Effector CD8-positive, alpha-beta T cell (primary cell): ENCODE measurements around the gene SPACA4.

Experiments
- DNase-seq: peaks from one replicate; lab custom pipeline; 2025; lab: John Stamatoyannopoulos, UW

The SPACA4 gene

DNA sequence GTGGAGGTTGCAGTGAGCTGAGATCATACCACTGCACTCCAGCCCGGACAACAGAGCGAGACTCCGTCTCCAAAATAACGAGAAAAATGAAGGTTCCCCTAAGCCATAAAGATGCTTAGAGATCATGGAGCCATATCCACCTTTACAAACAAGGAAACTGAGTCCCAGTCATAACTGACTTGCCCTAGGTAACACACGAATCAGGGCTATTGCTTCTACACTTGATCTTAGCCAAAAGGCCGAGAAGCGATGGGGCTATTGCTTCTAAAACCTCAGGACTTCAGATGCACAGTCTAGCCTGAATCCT lies 27.4 kb downstream of the SPACA4 start:
- DNase-seq, result no peak

DNA sequence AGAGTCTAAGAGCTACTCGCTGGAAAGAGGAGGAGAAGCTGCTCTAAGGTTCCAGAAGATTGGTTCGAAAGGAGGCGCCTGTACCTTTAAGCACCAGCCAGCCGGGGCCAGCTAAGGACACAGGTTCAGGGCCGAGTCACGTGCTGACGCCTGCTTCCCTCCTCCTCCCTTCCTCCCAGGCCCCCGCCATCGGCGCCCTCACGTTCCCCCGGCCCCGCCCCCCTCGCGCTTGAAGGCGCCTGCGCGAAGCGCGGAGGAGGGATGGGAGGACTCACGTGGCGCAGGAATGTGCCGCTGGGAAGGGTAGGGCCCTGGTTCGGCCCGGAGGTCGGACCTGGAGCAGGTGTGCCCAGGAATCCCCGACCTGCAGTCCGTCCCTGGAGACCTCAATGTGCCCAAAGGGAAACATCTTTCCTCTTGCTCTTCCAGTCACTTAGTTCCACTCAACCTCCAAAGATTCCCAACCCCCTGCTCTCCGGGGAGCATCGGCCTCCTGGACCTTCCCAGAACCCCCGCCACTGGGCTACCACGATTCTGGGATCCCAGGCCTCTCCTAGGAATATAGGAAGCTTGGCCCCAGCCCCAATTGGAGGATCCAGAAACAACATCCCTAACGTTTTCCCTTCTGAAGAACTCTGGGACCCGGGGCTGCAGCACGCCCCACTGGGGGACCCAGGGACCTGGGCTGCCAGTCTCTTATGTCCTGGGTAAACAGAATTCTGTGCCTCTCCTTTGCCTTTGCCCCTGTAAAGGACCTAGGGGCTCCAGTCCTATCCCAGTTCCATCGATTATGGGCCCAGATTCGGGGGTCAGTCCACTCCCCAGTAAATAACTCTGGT lies 28.1 kb downstream of the SPACA4 start:
- DNase-seq, result peak; percentile 89

DNA sequence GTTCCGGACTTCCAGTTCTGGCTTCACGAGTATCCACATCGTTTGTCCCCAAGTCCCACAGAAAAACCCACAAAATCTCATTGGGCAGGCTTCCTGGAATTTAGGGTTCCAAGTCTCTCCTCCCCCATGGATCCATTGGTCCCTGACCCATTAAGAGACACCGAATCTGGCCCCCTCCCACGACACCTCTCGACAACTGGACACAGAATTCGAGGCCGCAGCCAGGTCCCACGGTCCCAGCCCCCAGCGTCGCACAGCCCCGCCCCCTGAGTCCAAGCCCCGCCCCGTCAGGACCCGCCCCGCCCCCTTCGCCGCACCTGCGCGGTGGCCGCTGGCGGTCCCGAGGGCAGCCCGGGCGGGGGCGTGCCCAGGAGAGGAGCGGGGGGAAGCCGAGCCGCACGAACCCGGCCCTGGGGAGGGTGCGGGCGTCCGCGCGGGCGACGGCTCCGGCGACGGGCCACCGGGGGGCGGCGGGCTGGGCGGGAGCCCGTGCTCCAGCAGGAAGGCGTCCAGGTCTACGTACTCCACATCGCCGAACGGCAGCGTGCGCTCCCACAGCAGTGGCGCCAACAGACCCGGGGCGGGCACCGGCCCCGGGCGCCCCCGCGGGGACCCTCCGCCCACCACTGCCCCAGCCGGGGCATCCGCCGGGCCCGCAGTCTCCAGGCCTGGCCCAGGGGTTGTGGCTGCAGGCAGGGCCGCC lies 28.9 kb downstream of the SPACA4 start:
- DNase-seq, result peak; percentile 70

- DNase-seq, result peak; percentile 30
Measured at GRCh38 chr19:48635966-48636858, 29.7 kb downstream of the SPACA4 start.

DNA sequence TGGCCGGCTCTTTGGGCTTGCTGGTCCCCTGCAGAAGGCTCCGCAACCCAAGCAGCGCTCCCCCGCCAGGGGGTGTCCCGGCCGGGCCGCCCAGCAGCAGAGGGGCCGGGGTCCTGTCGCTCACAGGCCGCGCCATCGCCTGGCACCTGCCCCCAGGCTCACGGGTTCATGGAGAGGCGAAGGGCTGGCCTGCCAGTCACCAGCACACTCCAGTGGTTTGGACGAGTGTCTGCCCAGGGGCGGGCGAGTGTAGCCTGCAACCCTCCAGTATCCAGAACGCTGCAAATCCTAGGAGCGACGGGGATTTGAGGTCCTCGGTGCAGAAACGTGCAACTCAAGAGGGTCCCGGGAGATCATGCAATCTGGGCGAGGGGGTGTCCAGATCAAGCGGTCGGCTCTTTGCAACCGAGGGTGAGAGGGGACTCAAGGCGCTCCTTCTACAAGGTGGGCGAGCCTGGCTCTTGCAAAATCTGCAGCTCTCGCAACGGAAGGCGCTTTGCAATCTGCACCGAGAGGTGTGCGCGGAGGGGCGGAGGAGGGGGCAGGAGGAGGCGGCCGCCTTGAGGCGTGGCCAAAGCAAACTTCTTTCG lies 30.4 kb downstream of the SPACA4 start, which contains the start of gene DBP:
Gene DBP, minus strand, starts transcription at position 521 of the 590 bp plus-strand sequence. Its CDS starts 385 bp downstream, at position 136.
- no peak for DNase-seq

DNA sequence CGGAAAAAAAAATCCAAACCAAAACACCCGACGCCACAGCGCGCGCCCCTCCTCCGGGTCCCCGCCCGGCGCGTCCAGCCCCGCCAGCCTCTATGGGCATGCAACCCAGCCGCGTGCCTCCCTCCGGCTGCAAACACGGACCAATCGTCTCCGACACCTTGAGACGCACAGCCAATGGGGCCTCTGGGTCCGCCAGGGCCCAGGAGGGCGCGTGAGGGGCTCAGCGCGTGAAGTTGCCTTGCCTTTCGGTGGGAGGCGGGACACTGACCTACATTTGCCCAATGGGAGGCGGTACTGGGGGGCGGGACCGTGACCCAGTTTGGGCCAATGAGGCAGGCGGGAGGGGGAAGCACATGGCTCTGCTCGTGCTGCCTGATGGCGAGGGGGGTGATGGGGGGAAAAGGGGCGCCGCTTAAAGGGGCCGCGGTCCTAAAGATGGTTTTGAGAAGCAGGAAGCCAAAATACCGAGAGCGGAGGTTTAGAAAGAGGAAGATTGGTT lies 31.0 kb downstream of the SPACA4 start:
- peak; percentile 99 for DNase-seq

DNA sequence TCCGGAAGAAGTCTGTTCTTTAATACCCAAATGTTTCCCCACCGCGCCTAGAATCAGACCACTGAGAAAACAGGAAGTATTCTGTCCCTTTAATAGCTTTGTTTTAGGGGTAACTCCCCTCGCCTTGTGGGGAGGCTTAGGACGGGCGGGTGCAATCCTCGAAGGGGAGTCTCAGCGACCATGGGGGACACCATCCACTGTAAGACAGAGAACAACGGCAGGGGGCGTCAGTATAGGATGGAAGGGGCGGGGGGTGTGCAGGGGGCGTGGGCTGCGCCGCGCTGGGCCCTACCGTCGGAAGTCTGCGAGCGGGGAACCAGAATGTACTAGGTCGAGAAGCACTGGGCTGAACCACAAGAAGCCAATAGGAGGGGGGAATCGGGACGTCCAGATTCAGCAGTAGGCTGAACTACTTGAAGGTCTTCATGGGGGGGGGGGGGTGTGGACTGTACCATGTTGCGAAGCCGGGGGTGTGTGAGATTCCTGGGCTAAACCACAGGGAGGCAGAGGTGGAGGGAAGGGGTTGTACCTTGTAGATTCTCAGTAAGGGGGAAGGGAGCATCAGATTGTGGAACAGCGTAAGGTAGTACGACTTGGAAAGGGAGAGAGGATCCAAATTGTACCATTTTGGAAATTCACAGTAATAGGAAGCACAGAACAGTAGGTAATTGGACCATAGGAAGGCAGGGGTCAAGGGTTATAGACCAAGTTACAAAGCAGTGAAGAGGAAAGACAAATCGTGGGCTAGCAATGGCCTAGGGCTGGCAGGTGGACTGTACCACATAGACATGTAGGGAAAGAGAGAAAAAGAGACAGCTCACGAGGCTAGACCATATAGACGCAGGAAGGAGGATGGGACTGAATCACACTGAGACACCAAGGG lies 31.6 kb downstream of the SPACA4 start:
- peak; percentile 83 for DNase-seq

DNA sequence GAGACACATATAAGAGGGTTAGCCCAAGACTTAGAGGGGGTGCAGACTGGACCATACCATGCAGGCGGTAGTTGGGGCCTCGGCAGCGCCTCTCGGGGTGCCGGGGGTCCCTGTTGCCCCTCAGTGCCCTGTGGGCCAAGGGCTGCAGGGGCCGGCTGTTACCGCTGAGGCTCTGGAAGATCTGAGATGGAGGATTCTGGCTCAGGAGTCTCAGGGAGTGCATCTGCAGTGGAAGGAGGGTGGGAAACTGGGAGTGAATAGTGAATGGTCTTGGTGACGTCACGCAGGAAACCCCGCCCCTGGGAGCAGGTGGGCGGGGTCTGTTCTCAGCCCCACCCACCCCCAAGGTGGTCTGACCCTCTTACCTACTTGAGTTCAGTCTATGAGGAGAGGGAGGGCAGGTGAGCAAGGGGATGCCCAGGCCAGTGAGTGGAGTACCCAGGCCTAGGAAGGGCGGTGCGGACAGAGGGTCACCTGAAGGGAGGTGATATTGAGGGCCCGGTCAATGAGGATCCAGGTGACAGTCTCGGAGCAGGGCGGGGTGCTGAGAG lies 32.4 kb downstream of the SPACA4 start:
- DNase-seq, result no peak

- no peak for DNase-seq
Measured at GRCh38 chr19:48639483-48640375, 33.2 kb downstream of the SPACA4 start.

DNA sequence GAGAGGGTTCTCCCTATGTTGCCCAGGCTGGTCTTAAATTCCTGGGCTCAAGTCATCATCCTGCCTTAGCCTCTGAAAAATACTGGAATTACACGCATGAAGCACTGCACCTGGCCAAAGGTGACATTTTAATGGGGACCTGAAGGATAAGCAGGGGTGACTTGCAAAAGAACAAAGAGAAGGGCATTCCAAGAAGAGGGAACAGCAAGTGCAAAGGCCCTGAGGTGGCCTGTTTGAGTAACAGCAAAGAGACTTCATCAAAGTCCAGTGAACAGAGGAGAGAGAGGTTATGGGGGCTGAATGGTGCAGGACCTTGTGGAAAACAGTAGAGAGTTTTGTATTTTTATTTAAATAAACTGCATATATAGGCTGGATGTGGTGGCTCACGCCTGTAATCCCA lies 35.3 kb downstream of the SPACA4 start:
- DNase-seq, result no peak

- no peak for DNase-seq
Measured at GRCh38 chr19:48642862-48643261, 36.3 kb downstream of the SPACA4 start.

- no peak for DNase-seq
Measured at GRCh38 chr19:48644355-48644754, 37.8 kb downstream of the SPACA4 start.

GRCh38 chr19:48644839-48645619 lies 38.5 kb downstream of the SPACA4 start:
- DNase-seq, result peak; percentile 60

DNA sequence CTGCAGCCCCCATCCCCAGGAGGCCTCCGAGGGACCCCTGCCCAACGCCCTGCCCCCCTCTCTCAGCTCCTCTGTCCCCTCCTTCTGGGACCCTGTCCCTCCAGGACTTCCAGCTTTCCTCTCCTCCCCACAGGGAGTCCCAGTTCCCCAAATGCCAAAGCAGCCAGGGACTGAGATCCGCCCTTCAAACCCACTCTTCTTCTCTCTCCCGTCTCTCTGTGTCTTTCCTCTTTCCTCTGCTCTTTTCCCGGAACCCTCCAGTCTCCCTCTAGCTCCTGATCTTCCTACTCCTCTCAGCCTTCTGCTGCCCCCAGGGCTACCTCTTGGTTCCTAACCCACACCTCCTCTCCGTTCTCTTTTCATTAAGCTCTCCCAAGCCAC lies 39.1 kb downstream of the SPACA4 start:
- no peak for DNase-seq

- DNase-seq, result peak; percentile 89
Measured at GRCh38 chr19:48646001-48646721, 39.6 kb downstream of the SPACA4 start, which contains the start of gene CA11. CA11 (minus strand) TSS chr19:48646187; CDS start chr19:48645632, 555 bp downstream.

GRCh38 chr19:48646722-48647216 lies 40.2 kb downstream of the SPACA4 start:
- no peak for DNase-seq

DNA sequence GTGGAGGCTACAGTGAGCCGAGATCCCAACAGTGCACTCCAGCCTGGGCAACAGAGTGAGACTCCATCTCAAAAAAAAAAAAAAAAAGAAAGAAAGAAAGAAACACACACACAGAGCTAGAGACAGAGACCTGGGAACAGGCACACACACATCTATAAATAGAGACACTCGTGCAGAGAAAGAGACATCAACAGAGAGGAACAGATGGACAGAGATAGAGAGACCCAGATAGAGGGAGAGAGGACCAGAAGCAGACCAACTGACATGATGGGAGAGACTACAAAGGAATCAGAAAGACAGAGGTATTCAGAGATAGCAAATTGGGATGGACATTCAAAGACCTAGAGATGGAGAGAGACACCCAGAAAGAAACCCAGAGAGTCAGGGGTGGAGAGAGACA lies 41.6 kb downstream of the SPACA4 start:
- DNase-seq, result no peak
